GM19240 (cell line): ENCODE measurements around the gene NEDD1.

ENCODE experiments used
- DNase-seq: peaks from one replicate; pipeline ENCODE4 v3.0.0; 2011; ENCODE audit warnings: low spot score; ENCODE audit not compliant: insufficient read length

Gene NEDD1

GRCh38 chr12:96906849-96907670 is at the start of gene NEDD1:
TSS of gene NEDD1 (plus strand) at chr12:96907257. CDS start at chr12:96909760, 2,503 bp downstream.
- peak; percentile 71 for DNase-seq

- no peak for DNase-seq
Observed at GRCh38 chr12:96858162-96858561, 48.9 kb upstream of the NEDD1 start.

GRCh38 chr12:96861656-96862055 is 45.4 kb upstream of the NEDD1 start:
- DNase-seq: no peak

- DNase-seq: no peak
Observed at GRCh38 chr12:96862326-96862725, 44.7 kb upstream of the NEDD1 start.

GRCh38 chr12:96864335-96864734 is 42.7 kb upstream of the NEDD1 start:
- DNase-seq: no peak

GRCh38 chr12:96866801-96867590 is 40.1 kb upstream of the NEDD1 start:
- no peak for DNase-seq

GRCh38 chr12:96870946-96871345 is 36.1 kb upstream of the NEDD1 start:
- DNase-seq: no peak

GRCh38 chr12:96872961-96873360 is 34.1 kb upstream of the NEDD1 start:
- no peak for DNase-seq

- DNase-seq: no peak
Observed at GRCh38 chr12:96874211-96874610, 32.8 kb upstream of the NEDD1 start.

- no peak for DNase-seq
Observed at GRCh38 chr12:96876966-96877365, 30.1 kb upstream of the NEDD1 start.

GRCh38 chr12:96878704-96879103 is 28.4 kb upstream of the NEDD1 start:
- no peak for DNase-seq

GRCh38 chr12:96879301-96879700 is 27.8 kb upstream of the NEDD1 start:
- no peak for DNase-seq

- no peak for DNase-seq
Observed at GRCh38 chr12:96880220-96880619, 26.8 kb upstream of the NEDD1 start.

- no peak for DNase-seq
Observed at GRCh38 chr12:96881608-96882007, 25.4 kb upstream of the NEDD1 start.

- DNase-seq: no peak
Observed at GRCh38 chr12:96882862-96883261, 24.2 kb upstream of the NEDD1 start.

- DNase-seq: no peak
Observed at GRCh38 chr12:96883571-96883970, 23.5 kb upstream of the NEDD1 start.

- DNase-seq: no peak
Observed at GRCh38 chr12:96886998-96887677, 19.9 kb upstream of the NEDD1 start.

- DNase-seq: no peak
Observed at GRCh38 chr12:96889273-96889933, 17.7 kb upstream of the NEDD1 start.

GRCh38 chr12:96890331-96890730 is 16.7 kb upstream of the NEDD1 start:
- no peak for DNase-seq

- DNase-seq: no peak
Observed at GRCh38 chr12:96892104-96892503, 15.0 kb upstream of the NEDD1 start.

- no peak for DNase-seq
Observed at GRCh38 chr12:96897421-96897820, 9.6 kb upstream of the NEDD1 start.
